ENCODE measurements around the gene CAPG.

Gene CAPG

DNA sequence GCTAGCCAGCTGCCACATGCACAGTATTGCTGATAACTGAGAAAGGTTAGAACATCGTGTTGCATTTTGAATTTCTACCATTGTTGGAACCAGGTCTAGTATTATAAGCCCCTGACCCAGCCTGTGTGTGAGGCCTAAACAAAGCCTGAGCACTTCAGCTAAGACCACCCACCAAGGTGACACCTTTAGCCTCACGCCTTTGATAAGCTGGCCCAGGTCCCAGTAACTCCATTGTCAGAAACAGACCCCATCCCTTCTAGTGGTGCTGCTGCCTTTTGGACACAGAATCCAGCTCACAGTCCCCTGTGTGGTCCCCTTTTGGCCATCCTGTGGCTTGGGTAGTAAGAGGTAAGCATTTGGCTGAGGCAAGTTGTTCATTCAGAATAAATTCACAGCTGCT lies 54.0 kb downstream of the CAPG start:
- no peak for DNase-seq (ENCODE audit: low spot score)

DNA sequence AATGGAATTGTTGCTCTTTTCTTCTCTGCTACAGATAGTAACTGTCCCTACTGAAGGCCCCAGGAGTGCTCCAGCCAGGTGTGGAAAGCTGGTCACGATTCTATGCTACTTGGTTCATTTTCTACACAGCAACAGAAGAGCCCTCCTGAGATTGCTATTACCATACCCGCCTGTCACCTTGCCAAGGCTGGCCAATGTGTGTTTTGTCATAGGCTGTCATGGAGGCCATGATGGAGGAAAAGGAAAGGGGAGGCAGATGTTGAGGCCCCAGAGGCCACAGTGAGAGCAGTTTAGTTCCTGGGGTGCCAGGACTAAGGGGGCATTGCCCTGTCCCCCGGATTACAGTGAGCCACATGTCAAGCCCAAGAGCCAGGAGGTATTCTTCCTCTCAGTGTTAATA lies 54.6 kb downstream of the CAPG start:
- DNase-seq (ENCODE audit: low spot score), result no peak

DNA sequence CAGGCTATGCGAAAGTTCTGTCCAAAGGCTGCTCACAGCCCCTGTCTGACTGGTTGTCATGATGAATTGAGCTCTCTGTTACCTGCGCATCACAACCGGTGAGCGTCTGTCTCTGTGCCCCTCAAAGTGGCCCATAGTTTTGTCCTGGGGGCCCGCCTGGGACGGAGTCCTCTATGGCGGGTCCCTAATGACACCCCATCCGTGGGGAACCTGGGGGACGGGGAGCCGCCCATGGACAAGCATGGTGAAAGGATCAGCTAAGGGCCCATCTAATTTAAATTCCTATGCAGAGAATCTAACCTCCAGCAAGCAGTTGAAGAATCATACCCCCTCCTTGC lies 55.1 kb downstream of the CAPG start:
- no peak for DNase-seq (ENCODE audit: low spot score)

DNA sequence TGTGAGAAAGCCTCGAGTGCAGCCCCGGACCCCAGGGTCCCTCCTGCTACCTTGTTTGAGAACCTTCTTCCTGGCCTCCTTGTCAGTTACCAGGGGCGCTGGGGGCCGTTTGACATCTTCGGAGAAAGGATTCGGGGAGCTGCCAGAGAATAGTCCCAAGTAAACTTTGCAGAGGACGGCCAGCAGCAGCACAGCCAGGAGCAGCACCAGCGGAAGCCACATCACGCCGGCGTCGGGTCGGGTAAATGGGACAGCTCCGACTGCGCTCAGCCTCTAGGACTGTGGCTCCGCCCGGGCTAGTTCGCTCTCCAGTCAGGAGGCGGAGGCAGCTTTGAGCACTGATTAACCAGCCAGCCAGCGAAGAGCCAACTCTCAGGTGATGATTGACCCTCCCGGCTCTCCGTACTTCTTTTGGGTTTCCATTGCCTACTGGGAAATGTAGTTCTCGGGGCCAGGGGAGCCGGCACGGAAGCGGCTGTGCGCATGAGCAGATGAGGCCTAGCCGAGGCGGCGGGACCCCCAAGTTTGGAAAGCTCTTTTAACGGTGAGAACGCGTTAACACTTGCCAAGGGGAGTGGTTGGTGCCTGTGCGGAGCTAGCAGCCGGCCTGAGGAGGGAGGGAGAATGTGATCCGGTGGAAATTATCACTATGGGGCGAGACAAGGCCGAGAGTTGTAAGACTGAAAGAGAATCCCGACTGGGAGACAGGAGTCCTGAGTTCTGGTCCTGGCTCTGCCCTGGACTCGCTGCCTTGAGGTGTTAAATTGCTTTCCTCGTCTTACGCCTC lies 55.7 kb downstream of the CAPG start, which contains the start of the genes ELMOD3 and RETSAT:
Gene ELMOD3, plus strand, starts transcription at position 484 of the 787 bp plus-strand sequence. CDS start 2,430 bp downstream, outside the sequence.
Gene RETSAT, minus strand, starts transcription at position 243 of the 787 bp plus-strand sequence. Its CDS starts 21 bp downstream, at position 222.
- peak; percentile 99 for DNase-seq (ENCODE audit: low spot score)

DNA sequence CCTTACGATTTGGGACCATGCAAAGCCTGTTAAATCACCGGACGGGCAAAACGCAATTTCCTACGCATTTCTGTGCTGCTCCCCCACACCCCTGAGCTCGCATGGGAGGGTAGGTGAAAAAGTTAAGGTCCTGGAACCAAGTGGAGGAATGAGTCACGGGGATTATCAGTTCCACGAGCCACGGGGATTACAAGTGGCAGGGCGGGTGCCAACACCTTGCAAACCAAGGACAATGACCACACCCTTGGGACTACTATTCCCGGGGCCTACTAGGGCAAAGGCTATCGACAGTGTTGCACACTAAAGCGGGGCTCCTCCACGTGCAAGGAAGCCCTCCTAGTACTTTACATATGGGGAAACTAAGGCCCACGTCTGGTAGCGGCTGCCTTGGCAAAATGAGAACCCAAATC lies 56.3 kb downstream of the CAPG start:
- DNase-seq (ENCODE audit: low spot score), result peak; percentile 14

DNA sequence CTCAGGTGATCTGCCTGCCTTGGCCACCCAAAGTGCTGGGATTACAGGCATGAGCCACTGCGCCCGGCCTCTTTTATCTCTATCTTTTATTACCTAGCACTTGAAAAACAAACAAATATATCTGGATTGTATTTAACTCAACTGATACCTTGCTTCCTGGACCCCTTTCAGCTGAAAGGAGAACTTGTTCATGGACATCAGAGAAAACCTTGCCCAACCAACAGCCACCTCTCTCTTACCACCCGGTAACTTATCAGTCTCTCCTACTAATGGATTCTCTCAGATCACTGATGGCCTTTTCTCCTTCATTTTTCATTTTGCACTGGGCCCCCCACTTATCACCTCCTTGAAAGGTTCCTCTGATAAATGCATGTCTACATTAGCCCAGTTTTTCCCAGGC lies 62.6 kb downstream of the CAPG start:
- DNase-seq (ENCODE audit: low spot score), result no peak

Data from pons (tissue), 1 donor.